Mucosa of stomach (tissue), 1 donor: ENCODE measurements around the gene SKIC8.

Source experiments
- H3K27me3 ChIP-seq: one replicate; pipeline ENCODE4 v1.7.0; 2013; ENCODE audit warnings: mild to moderate bottlenecking, low read length; ENCODE audit not compliant: control insufficient read depth, insufficient read depth
- H3K36me3 ChIP-seq: one replicate; pipeline ENCODE4 v1.7.0; 2013; ENCODE audit warnings: low read length; ENCODE audit not compliant: control insufficient read depth, insufficient read depth
- H3K4me1 ChIP-seq: one replicate; pipeline ENCODE4 v1.7.0; 2013; ENCODE audit warnings: mild to moderate bottlenecking, low read length; ENCODE audit not compliant: control insufficient read depth, insufficient read depth
- H3K4me3 ChIP-seq: one replicate; pipeline ENCODE4 v1.7.0; 2013; ENCODE audit warnings: low read length
- H3K9ac ChIP-seq: one replicate; pipeline ENCODE4 v1.7.0; 2013; ENCODE audit warnings: mild to moderate bottlenecking, low read length, moderate library complexity
- H3K9me3 ChIP-seq: one replicate; pipeline ENCODE4 v1.7.0; 2013; ENCODE audit warnings: mild to moderate bottlenecking, low read length, moderate library complexity; ENCODE audit not compliant: control insufficient read depth
- donor health status: Pancreatic carcinoma.

The SKIC8 gene

DNA sequence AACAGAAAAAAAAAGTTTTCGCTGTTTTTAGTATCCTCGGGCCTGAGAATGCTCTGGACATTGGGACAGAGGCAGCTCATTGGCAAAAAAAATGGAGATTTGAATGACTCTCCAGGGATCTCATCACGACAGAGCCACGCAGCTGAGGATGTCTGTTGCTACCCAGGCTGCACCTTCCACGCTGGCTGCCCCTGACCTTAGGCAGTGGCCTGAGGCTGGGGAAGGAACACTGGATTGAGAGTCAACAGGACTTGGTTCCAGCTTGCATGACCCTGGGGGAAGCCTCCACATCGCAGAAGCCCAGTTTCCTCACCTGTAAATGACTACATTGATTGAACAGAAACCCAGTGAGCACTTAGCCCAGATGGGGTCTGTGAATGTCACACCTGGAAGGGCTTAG is 56.4 kb downstream of the SKIC8 start:
- Histone ChIP-seq H3K9ac (peak overlapping the region; percentile 57), H3K36me3 (no peaks in the 10 kb centered on the region), H3K27me3 (peaks cover 3% of the 10 kb centered on the region), H3K4me1 (peaks cover 20% of the 10 kb centered on the region), H3K4me3 (no peak overlapping the region), H3K9me3 (no peaks in the 10 kb centered on the region)

DNA sequence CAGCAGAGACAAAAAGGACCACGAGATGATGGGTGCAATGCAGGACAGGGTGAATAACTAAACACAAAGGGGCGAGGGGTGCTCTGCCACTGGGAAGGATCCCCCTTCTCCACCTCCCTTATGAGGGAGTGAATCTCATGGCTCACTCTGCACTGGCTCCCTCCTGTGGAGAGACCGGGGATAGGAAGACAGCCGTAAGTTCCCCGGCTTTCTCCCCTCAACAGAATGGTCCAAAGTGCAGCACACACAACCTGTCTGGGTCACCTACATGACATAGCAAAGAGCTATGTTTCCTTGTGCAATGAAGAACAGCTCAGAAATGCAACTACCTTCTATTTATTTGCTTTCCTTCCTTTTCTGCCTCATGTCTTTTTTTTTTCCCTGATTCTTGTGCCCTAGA is 57.3 kb downstream of the SKIC8 start:
- no peaks in the 10 kb centered on the region for H3K36me3 ChIP-seq
- H3K9me3 ChIP-seq = no peaks in the 10 kb centered on the region
- peaks cover 20% of the 10 kb centered on the region for H3K4me1 ChIP-seq
- no peak overlapping the region for H3K9ac ChIP-seq
- H3K4me3 ChIP-seq = no peak overlapping the region
- peaks cover 3% of the 10 kb centered on the region for H3K27me3 ChIP-seq

DNA sequence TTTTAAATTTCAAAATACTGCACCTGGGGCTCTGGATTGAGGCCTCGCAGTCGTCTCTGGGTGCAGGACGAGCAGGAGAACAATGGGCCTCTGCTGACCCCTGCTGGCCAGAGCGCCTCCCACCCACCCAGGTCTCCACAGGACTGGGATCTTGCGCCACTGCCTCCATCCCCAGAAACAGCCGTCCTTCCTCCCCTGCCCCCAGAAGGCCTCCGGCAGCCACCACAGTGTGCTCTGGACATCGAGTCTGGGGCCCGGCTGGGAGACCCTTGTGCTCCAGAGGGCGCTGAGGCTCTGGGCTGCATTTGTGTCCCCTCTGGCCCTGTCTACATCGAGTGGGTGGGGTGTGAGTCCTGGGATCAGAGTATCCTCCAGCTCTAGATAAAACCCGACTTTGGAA is 58.4 kb downstream of the SKIC8 start:
- peaks cover 3% of the 10 kb centered on the region for H3K27me3 ChIP-seq
- H3K9me3 ChIP-seq = no peaks in the 10 kb centered on the region
- no peaks in the 10 kb centered on the region for H3K36me3 ChIP-seq
- H3K9ac ChIP-seq = no peak overlapping the region
- peaks cover 20% of the 10 kb centered on the region for H3K4me1 ChIP-seq
- H3K4me3 ChIP-seq = no peak overlapping the region

DNA sequence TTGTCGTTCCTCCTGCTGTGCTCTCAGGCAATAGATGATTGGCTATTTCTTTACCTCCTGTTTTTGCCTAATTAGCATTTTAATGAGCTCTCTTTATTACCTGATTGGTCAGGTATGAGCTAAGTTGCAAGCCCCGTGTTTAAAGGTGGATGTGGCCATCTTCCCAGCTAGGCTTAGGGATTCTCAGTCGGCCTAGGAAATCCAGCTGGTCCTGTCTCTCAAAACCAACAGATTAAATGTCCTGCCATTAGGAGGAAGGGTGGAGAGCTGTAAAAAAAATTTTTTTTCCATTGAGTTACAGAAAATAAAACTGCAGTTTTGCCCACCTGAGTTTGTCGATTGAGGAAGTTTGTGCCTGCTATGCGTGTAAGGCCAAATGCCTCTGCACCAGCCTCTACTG is 59.6 kb downstream of the SKIC8 start:
- H3K27me3 ChIP-seq = peaks cover 5% of the 10 kb centered on the region
- H3K36me3 ChIP-seq = no peaks in the 10 kb centered on the region
- H3K4me3 ChIP-seq = no peak overlapping the region

DNA sequence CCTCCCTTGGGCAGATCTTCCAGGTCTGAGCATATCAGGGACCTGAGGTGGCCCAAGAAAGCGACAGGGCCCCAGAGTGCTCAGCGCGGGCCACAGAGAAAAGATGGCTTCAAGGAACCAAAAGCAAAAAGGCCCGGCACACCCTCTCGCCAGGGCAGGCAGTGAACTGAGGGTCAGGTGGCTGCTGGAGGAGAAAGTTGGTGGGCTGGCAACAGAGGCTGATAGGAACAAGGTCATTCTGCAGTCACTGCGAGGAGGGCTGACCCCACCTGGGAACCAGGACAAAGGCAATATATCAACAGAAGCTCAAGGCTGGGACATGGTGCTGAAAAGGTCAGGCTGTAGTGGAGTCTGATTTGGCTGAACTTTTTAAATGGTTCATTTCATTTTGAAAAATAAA is 62.3 kb downstream of the SKIC8 start:
- Histone ChIP-seq H3K9me3 (no peaks in the 10 kb centered on the region), H3K4me3 (no peak overlapping the region), H3K4me1 (peaks cover 6% of the 10 kb centered on the region), H3K27me3 (peaks cover 9% of the 10 kb centered on the region), H3K36me3 (no peaks in the 10 kb centered on the region), H3K9ac (no peak overlapping the region)

More for the DNA sequence above, 59.6 kb downstream of the SKIC8 start:
- H3K9ac ChIP-seq = no peak overlapping the region
- peaks cover 20% of the 10 kb centered on the region for H3K4me1 ChIP-seq
- H3K9me3 ChIP-seq = no peaks in the 10 kb centered on the region

DNA sequence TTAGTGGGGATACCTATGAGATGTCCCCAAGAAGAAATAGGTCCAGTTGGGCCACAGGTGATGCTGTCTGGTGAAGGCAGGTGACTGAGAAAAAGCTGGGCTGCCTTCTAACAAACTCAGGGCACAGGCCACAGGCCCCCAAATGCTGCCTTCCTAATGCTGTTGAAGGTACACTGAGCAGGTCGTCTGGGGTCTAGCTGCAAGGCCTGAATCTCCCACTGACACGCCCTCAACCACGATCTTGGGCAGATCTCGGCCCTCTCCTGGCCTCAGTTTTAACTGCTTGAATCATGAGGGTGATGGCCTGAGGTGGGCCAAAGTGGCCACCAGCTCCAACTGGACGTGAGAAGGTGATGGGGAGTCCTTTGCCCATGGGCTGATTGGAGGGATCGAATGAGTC is 62.9 kb downstream of the SKIC8 start:
- no peak overlapping the region for H3K9ac ChIP-seq
- H3K27me3 ChIP-seq = peaks cover 9% of the 10 kb centered on the region
- H3K9me3 ChIP-seq = no peaks in the 10 kb centered on the region
- H3K4me3 ChIP-seq = no peak overlapping the region
- no peaks in the 10 kb centered on the region for H3K36me3 ChIP-seq
- peaks cover 6% of the 10 kb centered on the region for H3K4me1 ChIP-seq

DNA sequence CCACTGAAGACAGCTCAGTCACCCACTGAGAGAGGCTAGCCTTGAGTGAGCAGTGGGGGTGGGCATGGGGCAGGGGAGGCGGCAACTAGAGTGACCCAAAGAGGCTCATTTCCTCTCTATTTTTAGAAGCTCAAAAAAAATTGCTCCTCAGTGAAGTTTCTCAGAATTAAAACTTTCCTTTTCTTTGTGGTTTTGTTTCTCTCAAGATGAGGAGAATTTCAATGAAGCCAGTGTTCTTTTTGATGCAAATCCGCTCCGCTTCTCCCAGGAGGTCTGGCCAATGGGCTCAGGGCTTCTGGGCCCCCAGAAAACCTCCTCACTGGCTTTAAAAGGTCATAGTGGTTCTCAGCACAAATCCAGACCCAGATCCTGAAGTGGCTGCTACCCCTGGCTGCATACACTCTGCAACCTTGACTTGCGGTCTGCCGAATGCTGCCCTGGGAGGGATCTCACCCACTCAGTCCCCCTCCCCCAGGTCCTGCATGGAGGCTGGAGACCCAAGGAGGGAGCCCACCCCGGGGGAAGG is 64.8 kb downstream of the SKIC8 start, which contains the start of gene ACSBG1:
Gene ACSBG1 (minus strand): TSS at position 51 of the 526 bp plus-strand sequence. CDS start 64 bp downstream, outside the sequence.
- Histone ChIP-seq H3K9ac (no peak within 1 kb of the TSS), H3K9me3 (no peaks in the 10 kb centered on the region), H3K4me3 (no peak within 1 kb of the TSS)

DNA sequence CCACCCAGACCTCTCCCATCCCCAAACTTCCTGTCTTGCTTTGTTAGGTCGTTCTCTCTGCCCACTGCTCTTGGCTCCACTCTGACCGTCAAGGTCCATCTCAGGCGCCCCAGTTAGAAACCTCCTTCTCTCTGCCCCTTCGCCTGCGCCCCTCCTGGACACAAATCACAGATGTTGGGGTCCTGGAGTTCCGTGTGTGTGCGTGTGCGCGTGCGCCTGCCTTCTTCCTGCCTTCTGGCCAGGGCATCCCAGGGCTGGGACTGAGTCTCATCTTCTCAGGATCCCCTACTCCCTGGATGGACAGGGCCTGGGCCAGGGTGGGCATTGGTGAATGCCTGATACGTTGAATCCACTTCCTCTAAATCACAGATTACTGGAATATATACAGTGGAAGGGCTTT is 65.9 kb downstream of the SKIC8 start:
- H3K27me3 ChIP-seq = peaks cover 8% of the 10 kb centered on the region
- no peaks in the 10 kb centered on the region for H3K4me1 ChIP-seq
- H3K4me3 ChIP-seq = no peak overlapping the region
- H3K9ac ChIP-seq = no peak overlapping the region
- H3K36me3 ChIP-seq = no peaks in the 10 kb centered on the region
- no peaks in the 10 kb centered on the region for H3K9me3 ChIP-seq

More for the DNA sequence above, 64.8 kb downstream of the SKIC8 start, which contains the start of gene ACSBG1:
- H3K36me3 ChIP-seq = no peaks in the 10 kb centered on the region
- H3K27me3 ChIP-seq = peaks cover 8% of the 10 kb centered on the region
- no peaks in the 10 kb centered on the region for H3K4me1 ChIP-seq
